GM12878 (cell line): ENCODE results near the gene MMP7. TPM values are rescaled to one million over a fixed set of nuclear protein-coding genes. Genes with fewer than 3 reads are reported as not detected.
"Not testable (repeated sequence)": the region's sequence is repeated elsewhere in the genome, so short reads cannot be mapped to it uniquely, and the experiment has no call there.

Experiments
- ATAC-seq: fragments of 200-7000 bp; cut with Tn5 transposase; 3 replicates; pipeline ENCODE4 v1.9.1; 2020; ENCODE audit warnings: mild to moderate bottlenecking, moderate library complexity
- BruUV-seq: library from RNA; stranded (reverse); fragments of 400-500 nt; replicated peaks from 2 replicates; lab custom pipeline; 2021; lab: Mats Ljungman, UMichigan
- CTCF ChIA-PET: fragments of 300-600 bp; sonication (Branson Sonifier 250); formaldehyde crosslinking; extraction: SDS; loops from one replicate; lab custom pipeline; 2021; ENCODE audit warnings: inconsistent platforms; lab: Yijun Ruan, JAX
- POLR2A ChIA-PET: fragments of 350-600 bp; formaldehyde crosslinking; extraction: SDS; loops from one replicate; lab custom pipeline; 2021; ENCODE audit warnings: inconsistent platforms; lab: Charles Lee
- RAD21 ChIA-PET: fragments of 300-600 bp; sonication (Branson Sonifier 250); formaldehyde crosslinking; loops from one replicate; lab custom pipeline; 2023; ENCODE audit warnings: antibody characterized with exemption; ENCODE audit not compliant: unreplicated experiment; lab: Charles Lee
- SMC1A ChIA-PET: fragments of 300-600 bp; sonication (Branson Sonifier 250); formaldehyde crosslinking; loops from one replicate; lab custom pipeline; 2023; ENCODE audit not compliant: unreplicated experiment, uncharacterized antibody; lab: Charles Lee
- DNase-seq: peaks from one replicate; pipeline ENCODE4 v3.0.0-alpha.2; 2011; ENCODE audit warnings: low read depth, low spot score
- FAIRE-seq: peaks from 3 replicates; lab custom pipeline; 2011; peaks lifted over from hg19 to GRCh38; lab: Jason Lieb, UNC
- H2AFZ ChIP-seq: 2 replicates; pipeline ENCODE4 v1.6.0; 2011; ENCODE audit warnings: low read depth, low read length, control low read depth; ENCODE audit not compliant: control insufficient read depth
- H3K27ac ChIP-seq: 2 replicates; pipeline ENCODE4 v1.5.1; 2011; ENCODE audit warnings: control low read depth; ENCODE audit not compliant: control insufficient read depth, insufficient read depth
- H3K27me3 ChIP-seq, 2 experiments: replicated peaks in 1 of 2; 2 replicates each; pipeline versions ENCODE4 v1.6.0 to v1.6.1; 2011; ENCODE audit warnings: low read length in 1 of 2; ENCODE audit not compliant: control insufficient read depth in 2 of 2, insufficient read depth in 2 of 2
- H3K36me3 ChIP-seq, 2 experiments: 2 replicates each; pipeline ENCODE4 v1.5.1; 2011; ENCODE audit warnings: low read length in 1 of 2; ENCODE audit not compliant: control insufficient read depth in 2 of 2, insufficient read depth in 2 of 2
- H3K4me1 ChIP-seq: 2 replicates; pipeline ENCODE4 v1.6.1; 2011; ENCODE audit warnings: mild to moderate bottlenecking, low read length, moderate library complexity, mixed read lengths; ENCODE audit not compliant: control insufficient read depth, insufficient read depth
- H3K4me2 ChIP-seq: 2 replicates; pipeline ENCODE4 v1.6.0; 2011; ENCODE audit warnings: control low read depth; ENCODE audit not compliant: control insufficient read depth, insufficient read depth
- H3K4me3 ChIP-seq: fragments of 200-600 bp; sonication (generic); 2 replicates; pipeline ENCODE4 v1.5.1; 2016
- H3K79me2 ChIP-seq: 2 replicates; pipeline ENCODE4 v1.6.0; 2011; ENCODE audit warnings: low read length; ENCODE audit not compliant: control insufficient read depth, insufficient read depth
- H3K9ac ChIP-seq: 2 replicates; pipeline ENCODE4 v1.8.0; 2011; ENCODE audit warnings: low read length, control low read depth, mixed read lengths; ENCODE audit not compliant: control insufficient read depth, insufficient read depth
- H3K9me3 ChIP-seq: replicated peaks from 3 replicates; pipeline ENCODE4 v1.5.1; 2011; ENCODE audit warnings: mild to moderate bottlenecking, low read length; ENCODE audit not compliant: control insufficient read depth, insufficient read depth
- H4K20me1 ChIP-seq: 2 replicates; pipeline ENCODE4 v1.6.0; 2011; ENCODE audit not compliant: control insufficient read depth, insufficient read depth
- BCL3 ChIP-seq: IDR thresholded peaks from 2 replicates; pipeline ENCODE4 v1.6.1; 2011; ENCODE audit warnings: borderline replicate concordance, low read depth, mild to moderate bottlenecking, moderate library complexity, low read length; ENCODE audit not compliant: insufficient read depth, poor library complexity, severe bottlenecking
- HDAC2 ChIP-seq: fragments of 200-600 bp; sonication (generic); IDR thresholded peaks from 2 replicates; pipeline ENCODE4 v1.6.1; 2017
- KDM1A ChIP-seq: fragments of 200-600 bp; sonication (generic); IDR thresholded peaks from 2 replicates; pipeline ENCODE4 v1.6.1; 2016; ENCODE audit warnings: borderline replicate concordance
- WGBS: methylation state at CpG from one replicate; pipeline ENCODE4 v1.1.6; 2016; ENCODE audit warnings: low lambda C conversion rate; ENCODE audit not compliant: insufficient replicate concordance, insufficient coverage; ENCODE audit errors: missing lambda C conversion rate; 5-methylcytosine and 5-hydroxymethylcytosine counted together
- in situ Hi-C: fragments of 300-500 bp; cut with MboI; formaldehyde crosslinking; loops from 9 replicates; pipeline ENCODE4 v1.14.3; 2018; ENCODE audit warnings: mixed read lengths
- intact Hi-C: fragments of 100-400 bp; cut with micrococcal nuclease; formaldehyde crosslinking; loops from one replicate; pipeline ENCODE4 v1.14.2; 2022; ENCODE audit not compliant: unreplicated experiment
- polyA plus RNA-seq, 11 experiments: library from polyadenylated mRNA; depleted of rRNA in 4 of 11; unstranded in 6 of 11; stranded (reverse) in 5 of 11; fragments of >200 nt; fragmentation: Nextera tagmentation in 4 of 11; fragmentation: Illumina TruSeq in 1 of 11; extraction: Ambion mirVana in 4 of 11; extraction: Trizol in 1 of 11; gene quantifications; 1 replicate in 1 of 11; 2 replicates in 10 of 11; pipeline versions ENCODE4 v1.2.1 to v1.2.3, GENCODE V29; 2011 to 2016; ENCODE audit warnings: inconsistent platforms in 2 of 11, missing spikeins in 2 of 11, low read depth in 1 of 11
- total RNA-seq, 4 experiments: library from RNA; depleted of rRNA in 3 of 4; stranded (reverse); fragments of >200 nt in 3 of 4; fragmentation: Illumina TruSeq in 1 of 4; extraction: Trizol in 1 of 4; gene quantifications; 2 replicates each; pipeline versions ENCODE4 v1.2.1 to v1.2.3, GENCODE V29; 2013 to 2021
- TF ChIP-seq, protein P1 (sequence below): fragments of 450-650 bp; IDR thresholded peaks from 2 replicates; pipeline ENCODE4 v1.6.1; 2017; ENCODE audit warnings: borderline replicate concordance

Gene MMP7
- total and polyA plus RNA-seq, 10 of the 15 experiments (the other 5 are each of a cell fraction or from before 2014, with no cell fraction given): 0.63 to 18.0 (median 1.1) TPM

DNA sequence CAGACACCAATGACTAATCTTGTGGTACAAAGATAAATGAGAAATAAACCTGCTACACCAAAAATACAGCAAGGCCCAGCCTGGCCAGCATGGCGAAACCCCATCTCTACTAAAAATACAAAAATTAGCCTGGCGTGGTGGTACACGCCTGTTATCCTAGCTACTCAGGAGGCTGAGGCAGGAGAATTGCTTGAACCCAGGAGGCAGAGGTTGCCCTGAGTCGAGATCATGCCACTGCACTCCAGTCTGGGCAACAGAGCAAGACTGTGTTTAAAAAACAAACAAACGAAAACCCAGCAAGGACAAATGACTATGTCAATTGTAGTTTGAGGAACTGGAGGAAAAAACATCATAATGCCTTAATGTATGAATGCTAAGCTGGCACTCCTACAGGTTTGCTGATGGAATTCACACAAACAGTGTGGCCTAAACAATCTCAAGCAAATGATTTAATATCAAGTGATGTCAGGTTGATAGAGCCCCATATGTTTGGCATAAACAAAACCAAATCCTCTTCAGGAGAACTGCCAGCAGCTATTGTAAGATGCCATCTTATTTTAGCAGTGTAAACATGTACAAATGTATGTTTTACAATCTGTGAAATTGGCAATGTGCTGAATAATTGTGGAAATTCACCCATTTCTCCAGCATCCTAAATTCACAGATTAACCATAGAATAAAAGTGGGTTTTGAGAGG lies 20.0 kb downstream of the MMP7 start (continued):
- TF ChIP-seq BCL3 (no peak), HDAC2 (no peak), KDM1A (no peak)
- TF ChIP-seq, protein P1, sequence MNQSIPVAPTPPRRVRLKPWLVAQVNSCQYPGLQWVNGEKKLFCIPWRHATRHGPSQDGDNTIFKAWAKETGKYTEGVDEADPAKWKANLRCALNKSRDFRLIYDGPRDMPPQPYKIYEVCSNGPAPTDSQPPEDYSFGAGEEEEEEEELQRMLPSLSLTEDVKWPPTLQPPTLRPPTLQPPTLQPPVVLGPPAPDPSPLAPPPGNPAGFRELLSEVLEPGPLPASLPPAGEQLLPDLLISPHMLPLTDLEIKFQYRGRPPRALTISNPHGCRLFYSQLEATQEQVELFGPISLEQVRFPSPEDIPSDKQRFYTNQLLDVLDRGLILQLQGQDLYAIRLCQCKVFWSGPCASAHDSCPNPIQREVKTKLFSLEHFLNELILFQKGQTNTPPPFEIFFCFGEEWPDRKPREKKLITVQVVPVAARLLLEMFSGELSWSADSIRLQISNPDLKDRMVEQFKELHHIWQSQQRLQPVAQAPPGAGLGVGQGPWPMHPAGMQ: no peak

DNA sequence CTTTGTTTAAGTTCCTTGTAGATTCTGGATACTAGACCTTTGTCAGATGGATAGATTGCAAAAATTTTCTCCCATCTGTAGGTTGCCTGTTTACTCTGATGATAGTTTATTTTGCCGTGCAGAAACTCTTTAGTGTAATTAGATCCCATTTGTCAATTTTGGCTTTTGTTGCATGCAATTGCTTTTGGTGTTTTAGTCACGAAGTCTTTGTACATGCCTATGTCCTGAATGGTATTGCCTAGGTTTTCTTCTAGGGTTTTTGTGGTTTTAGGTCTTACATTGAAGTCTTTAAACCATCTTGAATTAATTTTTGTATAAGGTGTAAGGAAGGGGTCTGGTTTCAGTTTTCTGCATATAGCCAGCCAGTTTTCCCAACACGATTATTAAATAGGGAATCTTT lies 27.7 kb downstream of the MMP7 start:
- POLR2A ChIA-PET: not testable (repeated sequence)

More for the DNA sequence above, 27.7 kb downstream of the MMP7 start:
- FAIRE-seq, H3K4me1 ChIP-seq, H3K9me3 ChIP-seq, H3K9ac ChIP-seq, H4K20me1 ChIP-seq, H3K79me2 ChIP-seq, ATAC-seq, H3K27ac ChIP-seq, H2AFZ ChIP-seq, CTCF ChIA-PET, H3K27me3 ChIP-seq, in situ Hi-C loops, H3K36me3 ChIP-seq, RAD21 ChIA-PET, H3K4me2 ChIP-seq, H3K4me3 ChIP-seq, DNase-seq, BruUV-seq: not testable (repeated sequence)
- intact Hi-C loops: loop anchor here (2.0 kb wide), 1 partner anchor 214 kb away; no protein-coding TSS in a partner anchor
- 79% methylated on average over 3 of the region's 3 CpGs for whole genome bisulfite sequencing
- SMC1A ChIA-PET: interaction anchor here (1.4 kb wide), 1 partner anchor 111 kb away, joined by 3 read pairs; no protein-coding TSS in a partner anchor
